Left ventricle myocardium inferior (tissue), 1 donor: Measurements from ENCODE around the gene DDO. TPM values are rescaled to one million over a fixed set of nuclear protein-coding genes. Genes with fewer than 3 reads are reported as not detected.
A peak's percentile ranks its signal among the peaks of the same experiment; 100 is the strongest.

Source experiments
- DNase-seq: peaks from one replicate; pipeline ENCODE4 v3.0.0-alpha.2; 2020
- H3K27ac ChIP-seq: fragments of 200-600 bp; replicated peaks from 2 replicates; pipeline ENCODE4 v1.8.0; 2021
- H3K27me3 ChIP-seq: fragments of 200-600 bp; 2 replicates; pipeline ENCODE4 v1.8.0; 2021; ENCODE audit warnings: low read depth
- H3K36me3 ChIP-seq: fragments of 200-600 bp; 2 replicates; pipeline ENCODE4 v1.8.0; 2021
- H3K4me1 ChIP-seq: fragments of 200-600 bp; 2 replicates; pipeline ENCODE4 v1.8.0; 2021
- H3K4me3 ChIP-seq: fragments of 200-600 bp; 2 replicates; pipeline ENCODE4 v1.8.0; 2021; ENCODE audit warnings: mild to moderate bottlenecking, moderate library complexity
- H3K9me3 ChIP-seq: fragments of 200-600 bp; replicated peaks from 2 replicates; pipeline ENCODE4 v1.8.0; 2021
- intact Hi-C: fragments of 100-400 bp; cut with micrococcal nuclease; formaldehyde crosslinking; loops from one replicate; pipeline ENCODE4 v1.11.0; 2022
- total RNA-seq: library from RNA; stranded (reverse); fragmentation: NEBNext Ultra II Directional; extraction: Animal tissue kit (Norgen Biotek cat#: 25700); gene quantifications from one replicate; pipeline ENCODE4 v1.2.1, GENCODE V29; 2021
- TF ChIP-seq, protein P1 (sequence below): fragments of 200-600 bp; IDR thresholded peaks from 2 replicates; pipeline ENCODE4 v1.8.0; 2021; ENCODE audit warnings: antibody characterized with exemption, mild to moderate bottlenecking, borderline replicate concordance
- donor health status: DM: no; HTN: yes; CAD: no; lungs with severe emphysema.

The DDO gene
- total RNA-seq, 1 donor from 2014 or later = 37.6 TPM

DNA sequence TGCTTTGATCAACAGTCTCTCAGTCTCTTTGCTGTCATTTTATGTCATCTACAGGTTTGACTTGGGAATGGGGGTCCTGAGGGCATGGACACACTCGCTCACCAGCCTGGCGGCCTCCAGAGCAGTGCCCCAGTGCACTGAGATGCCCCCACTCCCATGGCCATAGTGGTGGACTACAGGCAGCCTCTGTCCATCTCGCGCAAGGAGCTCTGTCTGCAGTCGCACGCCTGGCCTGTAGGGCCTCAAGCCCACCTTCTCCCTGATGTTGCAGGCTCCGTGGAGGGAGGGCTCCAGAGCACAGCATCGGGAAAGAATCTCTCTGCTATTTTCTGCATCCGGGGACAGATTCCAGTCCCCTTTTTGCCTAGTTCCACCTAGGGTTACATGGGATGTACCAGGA, 22.6 kb downstream of the DDO start:
- Histone ChIP-seq H3K4me1 (peaks cover 35% of the 10 kb centered on the region), H3K9me3 (no peaks in the 10 kb centered on the region), H3K4me3 (no peak overlapping the region), H3K36me3 (no peaks in the 10 kb centered on the region), H3K27ac (no peak overlapping the region), H3K27me3 (no peaks in the 10 kb centered on the region)
- intact Hi-C loops = loop anchor here (5.0 kb wide), 1 partner anchor 215 kb away; the partner anchor contains the start of gene WASF1
- DNase-seq = no peak
- TF ChIP-seq, protein P1, sequence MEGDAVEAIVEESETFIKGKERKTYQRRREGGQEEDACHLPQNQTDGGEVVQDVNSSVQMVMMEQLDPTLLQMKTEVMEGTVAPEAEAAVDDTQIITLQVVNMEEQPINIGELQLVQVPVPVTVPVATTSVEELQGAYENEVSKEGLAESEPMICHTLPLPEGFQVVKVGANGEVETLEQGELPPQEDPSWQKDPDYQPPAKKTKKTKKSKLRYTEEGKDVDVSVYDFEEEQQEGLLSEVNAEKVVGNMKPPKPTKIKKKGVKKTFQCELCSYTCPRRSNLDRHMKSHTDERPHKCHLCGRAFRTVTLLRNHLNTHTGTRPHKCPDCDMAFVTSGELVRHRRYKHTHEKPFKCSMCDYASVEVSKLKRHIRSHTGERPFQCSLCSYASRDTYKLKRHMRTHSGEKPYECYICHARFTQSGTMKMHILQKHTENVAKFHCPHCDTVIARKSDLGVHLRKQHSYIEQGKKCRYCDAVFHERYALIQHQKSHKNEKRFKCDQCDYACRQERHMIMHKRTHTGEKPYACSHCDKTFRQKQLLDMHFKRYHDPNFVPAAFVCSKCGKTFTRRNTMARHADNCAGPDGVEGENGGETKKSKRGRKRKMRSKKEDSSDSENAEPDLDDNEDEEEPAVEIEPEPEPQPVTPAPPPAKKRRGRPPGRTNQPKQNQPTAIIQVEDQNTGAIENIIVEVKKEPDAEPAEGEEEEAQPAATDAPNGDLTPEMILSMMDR = no peak

DNA sequence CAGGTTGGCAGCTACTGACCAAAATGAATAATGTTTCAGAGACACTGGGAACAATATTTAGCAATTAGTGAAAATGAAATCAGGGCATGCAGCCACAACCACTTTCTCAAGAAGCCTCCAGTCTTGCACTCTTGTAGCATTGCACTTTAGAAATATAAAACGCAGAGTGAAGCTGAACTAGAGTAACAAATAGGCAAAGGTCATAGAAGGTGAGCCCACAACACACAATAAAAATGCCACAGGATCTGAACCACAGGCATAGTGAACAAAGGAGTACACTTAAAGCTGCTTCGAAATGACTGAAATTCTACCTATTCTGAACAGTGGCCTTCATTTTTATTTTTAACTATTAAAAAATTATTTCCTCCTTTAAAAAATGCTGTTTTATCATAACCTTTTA, 25.0 kb downstream of the DDO start:
- TF ChIP-seq, protein P1 = no peak
- Histone ChIP-seq H3K9me3 (no peaks in the 10 kb centered on the region), H3K27me3 (no peaks in the 10 kb centered on the region), H3K4me3 (no peak overlapping the region), H3K4me1 (peaks cover 29% of the 10 kb centered on the region), H3K27ac (peak overlapping the region; percentile 27), H3K36me3 (no peaks in the 10 kb centered on the region)
- DNase-seq = no peak
- intact Hi-C loops = loop anchor here (5.0 kb wide), 1 partner anchor 213 kb away; the partner anchor contains the start of gene WASF1

DNA sequence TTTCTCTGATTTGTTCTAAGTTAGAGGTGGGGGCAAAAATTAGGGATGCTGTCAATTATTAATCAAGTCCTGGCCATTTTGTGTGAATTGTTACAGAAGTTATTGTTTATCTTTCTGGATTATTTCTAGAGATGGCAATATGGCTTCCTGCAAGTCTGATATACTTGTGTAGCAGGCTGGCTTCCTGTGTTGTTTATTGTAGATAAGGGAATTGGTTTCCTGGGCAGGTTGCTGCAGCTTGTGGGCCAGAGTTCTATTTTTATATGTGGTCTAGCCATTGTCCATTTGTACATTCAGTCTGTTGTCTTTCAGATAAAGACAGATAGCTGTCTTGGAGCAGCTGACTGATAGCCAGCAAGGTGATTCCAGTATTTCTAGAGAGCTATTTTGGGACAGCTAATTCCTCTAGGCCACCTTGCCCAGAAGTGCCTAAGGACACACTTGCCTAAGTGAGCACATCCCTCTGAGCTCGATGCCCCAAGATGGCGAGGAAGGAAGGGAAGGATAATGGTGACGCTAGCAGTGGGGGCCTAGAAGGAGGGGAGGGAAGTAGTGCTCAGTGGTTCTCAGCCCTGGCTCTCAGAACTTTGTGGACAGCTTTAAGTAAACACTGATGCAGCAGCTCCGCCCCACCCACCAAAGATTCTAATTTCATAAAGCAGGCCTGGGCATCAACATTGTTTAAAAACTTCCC, 25.5 kb downstream of the DDO start:
- Histone ChIP-seq H3K27ac (peak overlapping the region; percentile 27), H3K9me3 (no peaks in the 10 kb centered on the region), H3K4me3 (no peak overlapping the region), H3K36me3 (no peaks in the 10 kb centered on the region), H3K27me3 (no peaks in the 10 kb centered on the region), H3K4me1 (peaks cover 23% of the 10 kb centered on the region)
- TF ChIP-seq, protein P1 = no peak
- intact Hi-C loops = loop anchor here (5.0 kb wide), 1 partner anchor 213 kb away; the partner anchor contains the start of gene WASF1
- DNase-seq = no peak

DNA sequence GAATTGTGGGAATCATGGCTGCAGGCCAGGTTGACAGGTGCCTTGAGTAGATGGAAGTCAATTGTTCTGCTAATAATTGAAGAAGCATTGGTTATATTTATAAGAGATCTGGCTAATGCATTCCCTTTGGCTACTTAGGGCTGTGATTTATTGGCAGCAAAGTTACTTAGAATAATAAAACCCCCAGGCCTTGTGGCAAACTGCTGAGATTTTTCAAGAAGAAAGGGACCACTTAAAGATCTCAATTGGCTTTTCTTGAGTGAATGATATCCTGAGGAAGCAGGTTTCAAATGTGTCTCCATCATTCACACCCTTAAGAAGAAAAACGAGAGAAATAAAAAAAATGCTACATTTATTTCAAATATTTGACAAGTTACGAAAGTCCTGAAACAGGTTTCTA, 27.4 kb downstream of the DDO start:
- intact Hi-C loops = no loop called here
- DNase-seq = no peak
- H3K27me3 ChIP-seq = no peaks in the 10 kb centered on the region

DNA sequence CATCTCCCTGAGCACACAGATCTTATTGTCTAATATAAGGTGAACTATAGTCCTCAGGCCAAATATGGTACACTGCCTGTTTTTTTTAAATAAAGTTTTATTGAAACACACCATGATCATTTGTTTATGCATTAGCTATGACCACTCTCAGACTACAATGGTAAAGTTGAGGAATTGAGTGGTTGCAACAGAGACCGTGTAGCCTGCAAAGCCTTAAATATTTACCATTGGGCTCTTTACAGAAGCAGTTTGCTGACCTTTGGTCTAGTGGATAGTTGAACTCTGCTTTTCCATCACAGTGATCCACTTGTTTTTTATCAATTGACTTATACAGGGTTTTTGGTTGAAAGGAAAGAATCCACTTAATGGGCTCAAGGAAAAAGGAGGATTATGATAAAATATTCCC, 29.9 kb downstream of the DDO start:
- Histone ChIP-seq H3K4me1 (peaks cover 14% of the 10 kb centered on the region), H3K27me3 (no peaks in the 10 kb centered on the region), H3K27ac (no peak overlapping the region), H3K4me3 (no peak overlapping the region), H3K9me3 (no peaks in the 10 kb centered on the region), H3K36me3 (no peaks in the 10 kb centered on the region)
- intact Hi-C loops = no loop called here
- no peak for DNase-seq
- TF ChIP-seq, protein P1 = no peak

More for the DNA sequence above, 27.4 kb downstream of the DDO start:
- peaks cover 16% of the 10 kb centered on the region for H3K4me1 ChIP-seq
- H3K27ac ChIP-seq = no peak overlapping the region
- TF ChIP-seq, protein P1 = no peak
- no peaks in the 10 kb centered on the region for H3K9me3 ChIP-seq
- H3K36me3 ChIP-seq = no peaks in the 10 kb centered on the region
- H3K4me3 ChIP-seq = no peak overlapping the region
